Mucosa of descending colon (tissue), 3 donors: Measurements from ENCODE around the gene PMEPA1. TPM values are rescaled to one million over a fixed set of nuclear protein-coding genes. Genes with fewer than 3 reads are reported as not detected.
A peak's percentile ranks its signal among the peaks of the same experiment; 100 is the strongest.

Experiments
- ATAC-seq: fragments of 200-7000 bp; cut with Tn5 transposase; one replicate; pipeline ENCODE4 v1.9.1; 2020; ENCODE audit warnings: mild to moderate bottlenecking, moderate library complexity
- DNase-seq, 3 donors: peaks; one replicate each; pipeline ENCODE4 v3.0.0-alpha.2; 2020
- H3K36me3 ChIP-seq: fragments of 200-600 bp; one replicate; pipeline ENCODE4 v1.8.0; 2021; ENCODE audit warnings: low read depth, mild to moderate bottlenecking
- H3K4me1 ChIP-seq: fragments of 200-600 bp; one replicate; pipeline ENCODE4 v1.8.0; 2021; ENCODE audit warnings: low read depth, mild to moderate bottlenecking
- H3K4me3 ChIP-seq: fragments of 200-600 bp; one replicate; pipeline ENCODE4 v1.8.0; 2021; ENCODE audit warnings: mild to moderate bottlenecking
- H3K9me3 ChIP-seq: fragments of 200-600 bp; one replicate; pipeline ENCODE4 v1.8.0; 2021; ENCODE audit warnings: mild to moderate bottlenecking
- intact Hi-C, 2 donors: fragments of 100-400 bp; cut with DNase I in 1 of 2; cut with micrococcal nuclease in 1 of 2; formaldehyde crosslinking; loops; one replicate each; pipeline versions ENCODE4 v1.11.0 to v1.11.1; 2022; cut with DNase I, micrococcal nuclease
- total RNA-seq, 3 donors: library from RNA; stranded (reverse); fragmentation: NEBNext Ultra II Directional in 2 of 3; extraction: Animal tissue kit (Norgen Biotek cat#: 25700) in 2 of 3; gene quantifications; one replicate each; pipeline versions ENCODE4 v1.2.1 to v1.2.4, GENCODE V29; 2021 to 2023
- TF ChIP-seq, protein P1 (sequence below): fragments of 200-600 bp; IDR thresholded peaks from one replicate; pipeline ENCODE4 v1.8.0; 2022; ENCODE audit warnings: antibody characterized with exemption, mild to moderate bottlenecking
- donor health status: DM: no; HTN: no; CAD: no; lungs with moderate emphysema.
- donor health status: DM: no; HTN: no; CAD: no.
- donor health status: DM: no; HTN: yes; CAD: no.

Gene PMEPA1
- total RNA-seq, 3 donors from 2014 or later: 18.5 to 35.5 (median 23.5) TPM

- Histone ChIP-seq H3K4me3 (no peak overlapping the region), H3K36me3 (no peaks in the 10 kb centered on the region), H3K9me3 (no peaks in the 10 kb centered on the region), H3K4me1 (peaks cover 49% of the 10 kb centered on the region)
- ATAC-seq: peak; percentile 87
- TF ChIP-seq, protein P1, sequence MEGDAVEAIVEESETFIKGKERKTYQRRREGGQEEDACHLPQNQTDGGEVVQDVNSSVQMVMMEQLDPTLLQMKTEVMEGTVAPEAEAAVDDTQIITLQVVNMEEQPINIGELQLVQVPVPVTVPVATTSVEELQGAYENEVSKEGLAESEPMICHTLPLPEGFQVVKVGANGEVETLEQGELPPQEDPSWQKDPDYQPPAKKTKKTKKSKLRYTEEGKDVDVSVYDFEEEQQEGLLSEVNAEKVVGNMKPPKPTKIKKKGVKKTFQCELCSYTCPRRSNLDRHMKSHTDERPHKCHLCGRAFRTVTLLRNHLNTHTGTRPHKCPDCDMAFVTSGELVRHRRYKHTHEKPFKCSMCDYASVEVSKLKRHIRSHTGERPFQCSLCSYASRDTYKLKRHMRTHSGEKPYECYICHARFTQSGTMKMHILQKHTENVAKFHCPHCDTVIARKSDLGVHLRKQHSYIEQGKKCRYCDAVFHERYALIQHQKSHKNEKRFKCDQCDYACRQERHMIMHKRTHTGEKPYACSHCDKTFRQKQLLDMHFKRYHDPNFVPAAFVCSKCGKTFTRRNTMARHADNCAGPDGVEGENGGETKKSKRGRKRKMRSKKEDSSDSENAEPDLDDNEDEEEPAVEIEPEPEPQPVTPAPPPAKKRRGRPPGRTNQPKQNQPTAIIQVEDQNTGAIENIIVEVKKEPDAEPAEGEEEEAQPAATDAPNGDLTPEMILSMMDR: no peak
- DNase-seq: peak in 2 of 3 donors; percentile 62 to 66
- intact Hi-C loops: no loop called here
Measured at GRCh38 chr20:57698116-57698866, 11.5 kb downstream of the PMEPA1 start.

- no peak for DNase-seq
- intact Hi-C loops: no loop called here
- H3K36me3 ChIP-seq: no peaks in the 10 kb centered on the region
- peaks cover 56% of the 10 kb centered on the region for H3K4me1 ChIP-seq
- no peaks in the 10 kb centered on the region for H3K9me3 ChIP-seq
- TF ChIP-seq, protein P1: no peak
- ATAC-seq: peak; percentile 34
- H3K4me3 ChIP-seq: no peak overlapping the region
Measured at GRCh38 chr20:57697543-57697942, 12.3 kb downstream of the PMEPA1 start.

DNA sequence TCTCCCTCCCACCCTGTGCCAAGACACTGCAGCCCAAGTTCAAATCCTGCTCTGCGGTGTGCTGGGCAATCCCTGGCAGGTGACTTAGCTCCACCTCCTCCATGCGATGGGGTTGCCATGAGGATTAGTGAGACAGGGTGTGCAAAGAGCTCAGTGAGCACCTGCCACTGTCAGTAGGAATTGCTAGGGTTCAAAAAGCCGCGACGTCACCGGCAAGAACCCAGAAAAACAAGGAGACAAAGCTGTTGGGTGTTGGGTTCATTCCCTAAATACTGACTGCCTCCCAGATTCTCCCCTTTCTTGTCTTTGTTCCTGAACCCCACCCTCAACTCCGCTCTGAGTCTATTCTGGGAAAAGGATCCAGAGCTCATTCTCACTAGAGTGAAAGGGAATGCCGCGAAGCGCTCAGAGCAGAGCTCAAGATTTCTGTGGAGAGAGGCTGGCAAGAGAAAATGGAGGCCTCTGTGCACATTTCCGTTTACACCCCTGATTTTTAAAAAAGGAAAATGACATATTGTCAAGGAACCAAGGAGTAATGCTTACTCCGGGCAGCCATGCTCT is 13.3 kb downstream of the PMEPA1 start:
- intact Hi-C loops: no loop called here
- no peak for DNase-seq
- Histone ChIP-seq H3K4me3 (no peak overlapping the region), H3K4me1 (peaks cover 60% of the 10 kb centered on the region), H3K9me3 (no peaks in the 10 kb centered on the region), H3K36me3 (no peaks in the 10 kb centered on the region)
- no peak for ATAC-seq
- TF ChIP-seq, protein P1: no peak

DNA sequence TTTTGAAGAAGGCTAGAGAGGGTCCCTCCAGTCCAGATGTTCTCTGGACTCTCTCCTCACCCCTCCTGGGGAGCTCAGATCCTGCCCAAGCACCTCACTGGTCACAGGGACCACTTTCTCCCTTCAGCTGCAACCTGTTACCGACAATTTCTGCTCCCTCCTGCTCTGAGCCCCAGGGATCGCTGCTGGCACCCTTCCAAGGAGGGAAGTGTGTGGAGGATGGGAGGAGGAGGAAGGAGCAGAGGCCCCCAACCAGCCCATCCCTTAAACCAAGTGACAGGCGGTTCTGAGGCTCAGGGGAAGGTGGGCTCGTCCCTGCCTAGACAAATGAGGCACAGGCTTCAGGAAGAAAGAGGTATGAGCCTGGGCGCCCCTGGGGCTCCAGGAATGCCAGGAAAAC is 13.9 kb downstream of the PMEPA1 start:
- H3K9me3 ChIP-seq: no peaks in the 10 kb centered on the region
- intact Hi-C loops: no loop called here
- DNase-seq (no peak), ATAC-seq (no peak)
- TF ChIP-seq, protein P1: no peak
- peaks cover 60% of the 10 kb centered on the region for H3K4me1 ChIP-seq
- H3K4me3 ChIP-seq: no peak overlapping the region
- H3K36me3 ChIP-seq: no peaks in the 10 kb centered on the region

DNA sequence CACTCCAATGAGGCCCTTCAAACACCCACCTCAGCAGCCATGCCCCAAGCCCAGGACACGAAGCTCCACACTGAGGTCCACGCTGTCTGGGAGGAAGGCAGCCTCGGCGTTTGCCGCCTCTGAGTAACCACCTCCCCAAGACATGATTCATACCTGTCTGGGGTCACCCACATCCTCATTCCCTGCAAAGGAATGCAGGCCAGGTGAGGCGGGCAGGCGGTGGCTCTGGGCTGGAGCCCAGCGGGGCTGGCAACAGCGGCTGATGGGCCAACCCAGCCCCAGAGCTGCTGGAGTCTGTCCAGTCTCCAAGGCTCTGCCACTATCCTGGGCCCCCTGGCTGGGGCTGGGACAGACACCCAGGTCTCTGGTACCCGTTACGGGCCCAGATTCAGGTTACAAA is 14.8 kb downstream of the PMEPA1 start:
- TF ChIP-seq, protein P1: no peak
- Histone ChIP-seq H3K36me3 (no peaks in the 10 kb centered on the region), H3K4me1 (peaks cover 60% of the 10 kb centered on the region), H3K9me3 (no peaks in the 10 kb centered on the region), H3K4me3 (no peak overlapping the region)
- DNase-seq (no peak), ATAC-seq (no peak)
- intact Hi-C loops: no loop called here
